Testis (tissue), 2 donors: Measurements from ENCODE around the gene LARGE1.

Experiments
- POLR2A ChIP-seq: fragments of 450-650 bp; IDR thresholded peaks from one replicate; pipeline ENCODE4 v1.6.1; 2017; ENCODE audit warnings: antibody characterized with exemption, mild to moderate bottlenecking, moderate library complexity
- TF ChIP-seq, protein P1 (sequence below), 3 experiments: fragments of 450-650 bp in 2 of 3; fragments of 200-600 bp in 1 of 3; sonication (generic) in 1 of 3; IDR thresholded peaks; one replicate each; pipeline ENCODE4 v1.5.1; 2016 to 2019; ENCODE audit warnings: antibody characterized with exemption in 3 of 3, mild to moderate bottlenecking in 2 of 3, moderate library complexity in 1 of 3

- TF ChIP-seq, protein P1, sequence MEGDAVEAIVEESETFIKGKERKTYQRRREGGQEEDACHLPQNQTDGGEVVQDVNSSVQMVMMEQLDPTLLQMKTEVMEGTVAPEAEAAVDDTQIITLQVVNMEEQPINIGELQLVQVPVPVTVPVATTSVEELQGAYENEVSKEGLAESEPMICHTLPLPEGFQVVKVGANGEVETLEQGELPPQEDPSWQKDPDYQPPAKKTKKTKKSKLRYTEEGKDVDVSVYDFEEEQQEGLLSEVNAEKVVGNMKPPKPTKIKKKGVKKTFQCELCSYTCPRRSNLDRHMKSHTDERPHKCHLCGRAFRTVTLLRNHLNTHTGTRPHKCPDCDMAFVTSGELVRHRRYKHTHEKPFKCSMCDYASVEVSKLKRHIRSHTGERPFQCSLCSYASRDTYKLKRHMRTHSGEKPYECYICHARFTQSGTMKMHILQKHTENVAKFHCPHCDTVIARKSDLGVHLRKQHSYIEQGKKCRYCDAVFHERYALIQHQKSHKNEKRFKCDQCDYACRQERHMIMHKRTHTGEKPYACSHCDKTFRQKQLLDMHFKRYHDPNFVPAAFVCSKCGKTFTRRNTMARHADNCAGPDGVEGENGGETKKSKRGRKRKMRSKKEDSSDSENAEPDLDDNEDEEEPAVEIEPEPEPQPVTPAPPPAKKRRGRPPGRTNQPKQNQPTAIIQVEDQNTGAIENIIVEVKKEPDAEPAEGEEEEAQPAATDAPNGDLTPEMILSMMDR (IDR thresholded peaks at IDR 0.05): no peak
- no peak for TF ChIP-seq POLR2A
Observed at GRCh38 chr22:33747576-33748180, 172.6 kb downstream of the LARGE1 start.
